ENCODE measurements around the gene SEMA6A. TPM values are rescaled to one million over a fixed set of nuclear protein-coding genes. Genes with fewer than 3 reads are reported as not detected.

Gene SEMA6A
- total RNA-seq, 1 experiment from 2014 or later: not detected

- intact Hi-C loops (cut with micrococcal nuclease): no loop called here
- no peak overlapping the region for H3K27ac ChIP-seq (ENCODE audit: low read length)
- no TSS peak for BruUV-seq (replicated peaks)
- CTCF ChIA-PET: no interaction called here
- H3K4me1 ChIP-seq (ENCODE audit: insufficient read depth, low read length): no peaks in the 10 kb centered on the region
- DNase-seq: no peak
- no peak overlapping the region for H3K4me3 ChIP-seq (ENCODE audit: low read length)
- POLR2A ChIA-PET (ENCODE audit: unreplicated experiment): no interaction called here
- no peaks in the 10 kb centered on the region for H3K9me3 ChIP-seq (ENCODE audit: low read length)
- H3K9ac ChIP-seq (ENCODE audit: low read length): no peak overlapping the region
- H2AFZ ChIP-seq (ENCODE audit: low read length): no peak overlapping the region
- H3K79me2 ChIP-seq (ENCODE audit: low read length): no peaks in the 10 kb centered on the region
- H3K4me2 ChIP-seq (ENCODE audit: low read length): no peak overlapping the region
- no peaks in the 10 kb centered on the region for H4K20me1 ChIP-seq (ENCODE audit: low read length)
- ATAC-seq: no peak
- TF ChIP-seq EZH2 (IDR thresholded peaks at IDR 0.05; ENCODE audit: low read length, unreplicated experiment) (no peak), CTCF (conservative IDR thresholded peaks at IDR 0.05; ENCODE audit: low read depth, low read length) (no peak), EZH2phosphoT487 (IDR thresholded peaks at IDR 0.05; ENCODE audit: borderline replicate concordance, low read length) (no peak)
- no peaks in the 10 kb centered on the region for H3K36me3 ChIP-seq (ENCODE audit: low read depth, low read length)
- H3F3A ChIP-seq (ENCODE audit: low read length, unreplicated experiment): no peaks in the 10 kb centered on the region
- H3K27me3 ChIP-seq (ENCODE audit: low read length): no peaks in the 10 kb centered on the region
- H3K9me2 ChIP-seq (replicated peaks; ENCODE audit: low read length): no peaks in the 10 kb centered on the region
These were observed 110.4 kb downstream of the SEMA6A start for GRCh38 chr5:116464144-116464708.

- Histone ChIP-seq H3K4me1 (ENCODE audit: insufficient read depth, low read length) (no peaks in the 10 kb centered on the region), H3K27ac (ENCODE audit: low read length) (no peak overlapping the region), H3K79me2 (ENCODE audit: low read length) (no peaks in the 10 kb centered on the region), H3K4me3 (ENCODE audit: low read length) (no peak overlapping the region), H2AFZ (ENCODE audit: low read length) (no peak overlapping the region), H3F3A (ENCODE audit: low read length, unreplicated experiment) (no peaks in the 10 kb centered on the region), H3K9me2 (replicated peaks; ENCODE audit: low read length) (no peaks in the 10 kb centered on the region), H4K20me1 (ENCODE audit: low read length) (no peaks in the 10 kb centered on the region), H3K36me3 (ENCODE audit: low read depth, low read length) (no peaks in the 10 kb centered on the region), H3K9me3 (ENCODE audit: low read length) (no peaks in the 10 kb centered on the region), H3K9ac (ENCODE audit: low read length) (no peak overlapping the region), H3K4me2 (ENCODE audit: low read length) (no peak overlapping the region), H3K27me3 (ENCODE audit: low read length) (no peaks in the 10 kb centered on the region)
- BruUV-seq (replicated peaks): no TSS peak
- ATAC-seq: peak; percentile 59
- TF ChIP-seq EZH2phosphoT487 (IDR thresholded peaks at IDR 0.05; ENCODE audit: borderline replicate concordance, low read length) (no peak), EZH2 (IDR thresholded peaks at IDR 0.05; ENCODE audit: low read length, unreplicated experiment) (no peak), CTCF (conservative IDR thresholded peaks at IDR 0.05; ENCODE audit: low read depth, low read length) (no peak)
- ChIA-PET CTCF (no interaction called here), POLR2A (ENCODE audit: unreplicated experiment) (no interaction called here)
- intact Hi-C loops (cut with micrococcal nuclease): no loop called here
- no peak for DNase-seq
These were observed 112.1 kb downstream of the SEMA6A start for GRCh38 chr5:116462500-116462899.

- intact Hi-C loops (cut with micrococcal nuclease): no loop called here
- no TSS peak for BruUV-seq (replicated peaks)
- H3K9me3 ChIP-seq (ENCODE audit: low read length): no peaks in the 10 kb centered on the region
- no peaks in the 10 kb centered on the region for H3K27me3 ChIP-seq (ENCODE audit: low read length)
- H3K36me3 ChIP-seq (ENCODE audit: low read depth, low read length): no peaks in the 10 kb centered on the region
- no peaks in the 10 kb centered on the region for H3K4me1 ChIP-seq (ENCODE audit: insufficient read depth, low read length)
- H3K9me2 ChIP-seq (replicated peaks; ENCODE audit: low read length): no peaks in the 10 kb centered on the region
- H3K4me2 ChIP-seq (ENCODE audit: low read length): no peak overlapping the region
- no peaks in the 10 kb centered on the region for H3K79me2 ChIP-seq (ENCODE audit: low read length)
- H3F3A ChIP-seq (ENCODE audit: low read length, unreplicated experiment): no peaks in the 10 kb centered on the region
- ChIA-PET CTCF (no interaction called here), POLR2A (ENCODE audit: unreplicated experiment) (no interaction called here)
- H3K4me3 ChIP-seq (ENCODE audit: low read length): no peak overlapping the region
- H2AFZ ChIP-seq (ENCODE audit: low read length): no peak overlapping the region
- TF ChIP-seq EZH2phosphoT487 (IDR thresholded peaks at IDR 0.05; ENCODE audit: borderline replicate concordance, low read length) (no peak), CTCF (conservative IDR thresholded peaks at IDR 0.05; ENCODE audit: low read depth, low read length) (no peak), EZH2 (IDR thresholded peaks at IDR 0.05; ENCODE audit: low read length, unreplicated experiment) (no peak)
- DNase-seq (no peak), ATAC-seq (no peak)
- H3K27ac ChIP-seq (ENCODE audit: low read length): no peak overlapping the region
- H3K9ac ChIP-seq (ENCODE audit: low read length): no peak overlapping the region
- H4K20me1 ChIP-seq (ENCODE audit: low read length): no peaks in the 10 kb centered on the region
These were observed 115.3 kb downstream of the SEMA6A start for GRCh38 chr5:116459301-116459700.

Measured in PC-3 (cell line).